CD4-positive, alpha-beta T cell treated with Interleukin-6 for 4 hours (primary cell): ENCODE results near the gene RMND5B.
"Not testable (repeated sequence)": the region's sequence is repeated elsewhere in the genome, so short reads cannot be mapped to it uniquely, and the experiment has no call there.

Source experiments
- DNase-seq: peaks from one replicate; pipeline ENCODE4 v3.0.0-alpha.2; 2020; ENCODE audit warnings: mixed read lengths

The RMND5B gene

DNA sequence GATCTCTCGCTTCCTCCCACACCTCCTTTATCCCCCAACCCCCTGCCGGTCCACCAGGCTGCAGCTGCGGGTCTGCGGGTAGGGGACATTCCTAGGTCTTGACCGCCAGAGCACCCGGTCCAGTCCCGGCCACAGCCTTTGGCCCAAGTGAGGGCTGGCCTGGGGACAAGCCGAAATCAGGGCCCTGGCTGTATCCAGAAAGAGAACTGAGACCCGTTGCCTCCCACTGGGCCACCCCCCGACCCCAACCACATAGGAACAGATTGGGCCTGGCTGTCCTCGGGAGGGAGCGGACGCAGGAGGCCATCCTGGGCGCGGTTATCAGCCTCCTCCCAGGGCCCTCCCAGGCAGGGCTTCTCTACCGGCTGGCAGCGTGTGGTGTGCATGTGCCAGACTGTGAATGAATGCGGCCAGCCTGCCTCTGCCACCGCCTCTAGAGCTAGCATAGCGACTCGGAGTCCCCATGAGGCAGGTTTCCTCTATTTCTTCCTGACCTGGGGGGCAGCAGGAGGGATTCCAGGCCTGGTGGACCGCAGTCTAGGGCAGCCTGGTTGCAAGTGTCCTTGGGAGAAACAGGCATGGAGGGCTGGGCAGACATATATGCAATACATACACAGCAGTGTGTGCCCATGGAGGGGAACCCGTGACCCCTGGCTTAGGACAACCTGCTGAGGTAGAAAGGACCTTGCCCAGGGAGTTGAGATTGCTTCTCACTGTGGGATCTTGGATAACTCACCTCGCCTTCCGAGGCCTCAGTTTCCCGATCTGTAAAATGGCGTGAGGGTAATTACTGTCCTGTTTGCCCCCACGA, 16.3 kb upstream of the RMND5B start:
- DNase-seq: peak; percentile 59

- DNase-seq: no peak
Observed at GRCh38 chr5:178115136-178115813, 15.5 kb upstream of the RMND5B start.

DNA sequence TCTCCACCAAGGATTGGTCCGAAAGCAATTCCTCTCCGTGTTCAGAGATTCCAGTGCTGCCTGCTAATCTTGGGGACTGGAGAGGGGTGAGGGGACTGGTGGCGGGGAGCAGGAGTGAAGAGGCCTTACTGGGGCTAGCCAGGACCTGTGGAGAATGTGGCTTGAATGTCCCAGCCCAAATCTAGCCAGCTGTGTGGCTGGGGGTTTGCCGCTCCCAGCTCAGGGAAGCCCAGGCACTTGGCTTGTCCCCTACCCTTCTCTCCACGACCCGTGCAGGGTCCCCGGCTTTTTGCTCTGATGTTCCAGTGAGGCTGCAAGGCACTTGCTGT, 15.0 kb upstream of the RMND5B start:
- DNase-seq: no peak

DNA sequence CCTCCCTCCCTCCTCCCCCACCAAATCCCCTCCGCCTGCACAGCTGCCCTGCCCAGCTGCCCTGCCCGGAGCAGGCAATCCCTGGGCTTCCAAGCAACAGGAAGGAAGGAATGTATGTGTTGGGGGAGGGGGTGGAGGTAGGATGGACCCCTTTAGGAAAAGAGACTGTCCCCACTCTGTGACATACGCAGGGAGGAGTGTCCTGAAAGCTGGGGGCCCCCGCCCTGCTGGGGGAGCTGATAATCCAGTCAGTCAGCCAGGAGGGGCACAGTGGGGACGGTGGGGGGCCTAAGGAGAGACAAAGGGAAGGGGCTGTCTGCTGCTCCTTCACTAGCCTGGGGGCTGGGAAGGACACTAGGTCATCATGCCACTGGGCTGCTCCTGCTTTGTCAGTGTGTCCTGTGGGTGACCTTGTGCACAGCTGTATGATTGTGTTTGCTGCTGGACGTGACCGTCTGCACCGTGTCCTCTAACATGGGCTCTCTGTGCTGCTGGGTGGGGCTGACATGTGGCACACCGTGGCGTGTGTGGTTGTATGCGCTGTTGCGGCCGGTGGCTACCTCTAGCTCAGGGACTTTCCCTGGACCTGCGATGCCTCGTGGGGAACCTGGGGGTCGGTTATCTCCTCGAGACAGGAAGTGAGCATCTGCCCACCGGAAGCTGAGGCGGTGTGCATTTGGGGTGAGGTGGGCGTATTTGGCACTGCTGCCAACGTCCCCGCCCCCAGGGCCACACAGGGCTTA, 14.5 kb upstream of the RMND5B start:
- peak; percentile 48 for DNase-seq

DNA sequence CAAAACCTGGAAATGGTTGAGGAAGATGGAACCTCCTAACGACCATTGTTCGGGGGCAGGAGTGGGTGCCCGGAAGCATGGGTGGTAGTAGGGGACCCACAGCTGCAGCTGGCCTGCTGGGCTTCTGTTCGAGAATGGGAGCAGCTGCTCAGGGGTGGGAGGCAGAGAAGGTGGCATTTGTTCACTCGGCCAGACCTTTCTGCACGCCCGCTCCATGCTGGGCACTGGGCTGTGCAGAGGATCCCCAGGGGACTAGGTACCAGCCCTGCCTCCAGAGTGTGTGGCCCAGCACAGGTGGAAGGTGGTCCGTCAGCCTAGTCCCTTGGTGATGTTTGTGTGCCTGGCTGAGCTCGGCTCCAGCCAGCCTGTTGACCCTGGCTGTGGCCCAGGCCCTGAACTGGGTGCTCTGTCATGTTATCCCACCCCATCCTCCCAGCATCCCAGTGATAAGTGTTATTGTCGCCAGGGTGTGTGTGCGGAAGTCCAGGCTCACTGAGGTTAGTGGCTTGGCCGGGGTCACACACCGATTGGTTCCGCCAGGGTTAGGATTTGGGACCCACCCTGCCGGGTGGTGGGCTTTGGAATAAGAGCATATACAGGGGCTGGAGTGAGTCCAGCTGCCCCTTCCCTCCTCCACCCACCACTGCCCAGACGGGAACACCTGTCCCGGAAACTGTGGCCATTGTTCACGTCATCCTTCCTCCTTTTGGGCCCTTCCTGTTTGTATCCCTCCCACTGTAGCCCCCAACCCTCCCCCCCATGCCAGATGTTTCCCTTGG, 12.7 kb upstream of the RMND5B start:
- DNase-seq: no peak

DNA sequence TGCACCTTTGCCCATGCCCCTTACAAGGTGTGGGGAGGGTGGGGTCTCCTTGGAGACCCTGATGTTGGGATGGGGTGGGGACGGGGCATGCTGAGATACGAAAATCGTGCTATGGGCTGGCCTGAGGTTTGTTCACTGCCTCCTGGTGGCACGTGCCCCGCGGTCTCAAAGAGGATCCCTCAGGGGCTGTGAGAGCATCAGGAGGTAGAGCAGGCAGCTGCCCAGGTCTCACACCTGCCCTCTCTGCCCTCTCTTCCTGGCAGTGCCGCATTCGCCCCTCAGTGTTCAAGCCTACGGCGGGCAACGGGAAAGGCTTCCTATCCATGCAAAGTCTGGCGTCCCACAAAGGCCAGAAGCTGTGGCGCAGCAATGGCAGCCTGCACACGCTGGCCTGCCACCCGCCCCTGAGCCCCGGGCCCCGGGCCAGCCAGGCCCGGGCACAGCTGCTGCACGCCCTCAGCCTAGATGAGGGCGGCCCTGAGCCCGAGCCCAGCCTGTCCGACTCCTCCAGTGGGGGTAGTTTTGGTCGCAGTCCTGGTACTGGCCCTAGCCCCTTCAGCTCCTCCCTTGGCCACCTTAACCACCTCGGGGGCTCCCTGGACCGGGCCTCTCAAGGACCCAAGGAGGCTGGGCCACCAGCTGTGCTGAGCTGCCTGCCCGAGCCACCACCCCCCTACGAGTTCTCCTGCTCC, 10.8 kb upstream of the RMND5B start:
- DNase-seq: no peak

- peak; percentile 94 for DNase-seq
Observed at GRCh38 chr5:178120607-178121357, 10.0 kb upstream of the RMND5B start.

DNA sequence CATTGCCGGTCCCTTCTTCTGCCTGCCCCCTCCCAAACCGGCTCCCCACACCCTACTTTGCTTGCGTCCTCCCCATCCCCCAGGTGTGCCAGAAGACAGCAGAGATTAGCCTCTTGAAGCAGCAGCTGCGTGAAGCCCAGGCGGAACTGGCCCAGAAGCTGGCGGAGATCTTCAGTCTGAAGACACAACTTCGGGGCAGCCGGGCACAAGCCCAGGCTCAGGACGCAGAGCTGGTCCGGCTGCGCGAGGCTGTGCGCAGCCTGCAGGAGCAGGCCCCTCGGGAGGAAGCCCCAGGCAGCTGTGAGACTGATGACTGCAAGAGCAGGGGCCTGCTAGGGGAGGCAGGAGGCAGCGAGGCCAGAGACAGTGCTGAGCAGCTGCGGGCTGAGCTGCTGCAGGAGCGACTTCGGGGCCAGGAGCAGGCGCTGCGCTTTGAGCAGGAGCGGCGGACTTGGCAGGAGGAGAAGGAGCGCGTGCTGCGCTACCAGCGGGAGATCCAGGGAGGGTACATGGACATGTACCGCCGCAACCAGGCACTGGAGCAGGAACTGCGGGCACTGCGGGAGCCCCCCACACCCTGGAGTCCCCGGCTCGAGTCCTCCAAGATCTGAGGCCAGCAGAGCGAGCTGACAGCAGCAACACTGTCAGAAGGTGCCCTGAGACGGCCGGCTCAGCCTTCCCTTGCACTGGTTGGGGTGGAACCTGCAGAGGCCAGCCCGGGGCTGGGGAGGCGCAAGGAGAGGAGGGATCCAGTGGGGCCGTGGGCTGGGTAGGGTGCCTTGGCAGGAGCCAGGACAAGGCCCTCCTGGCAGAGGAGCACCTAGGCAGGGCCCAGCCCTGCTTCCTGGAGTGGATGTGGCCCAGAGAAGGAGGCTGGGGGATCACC, 9.2 kb upstream of the RMND5B start:
- DNase-seq: no peak

- no peak for DNase-seq
Observed at GRCh38 chr5:178122346-178122745, 8.5 kb upstream of the RMND5B start.

GRCh38 chr5:178123094-178123965, 7.5 kb upstream of the RMND5B start:
- DNase-seq: no peak

- DNase-seq: no peak
Observed at GRCh38 chr5:178123966-178124925, 6.6 kb upstream of the RMND5B start.

DNA sequence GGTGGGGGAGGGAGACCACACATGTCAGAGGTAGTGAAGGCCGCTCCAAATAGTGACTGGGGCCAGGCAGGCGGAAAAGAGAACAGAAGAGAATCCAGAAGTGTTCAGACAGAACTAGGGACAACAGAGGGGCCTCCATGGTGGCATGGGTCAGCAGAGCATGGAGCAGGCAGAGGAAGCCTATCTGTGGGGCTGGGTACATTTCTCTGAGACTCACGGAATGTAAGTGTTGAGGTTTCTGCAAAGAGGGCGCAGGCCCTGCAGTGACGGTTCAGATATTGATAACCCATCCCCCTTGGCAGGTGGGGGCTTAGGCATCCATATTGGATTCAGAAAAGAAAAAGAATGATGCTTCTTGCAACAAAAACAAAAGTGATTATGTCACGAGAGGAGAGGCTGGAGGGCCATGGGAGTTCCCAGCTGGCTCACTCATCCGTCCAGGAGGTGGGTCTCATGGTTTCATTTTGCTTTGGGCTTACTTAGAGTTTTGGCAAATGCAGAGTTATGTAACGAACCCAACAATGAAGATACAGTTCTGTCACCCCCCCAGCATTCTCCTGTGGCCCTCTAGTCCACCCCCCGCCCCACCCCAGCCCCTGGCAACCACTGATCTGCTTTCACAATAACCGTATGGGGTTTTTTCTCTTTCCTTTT, 5.4 kb upstream of the RMND5B start:
- no peak for DNase-seq

GRCh38 chr5:178126556-178126955, 4.3 kb upstream of the RMND5B start:
- no peak for DNase-seq

DNA sequence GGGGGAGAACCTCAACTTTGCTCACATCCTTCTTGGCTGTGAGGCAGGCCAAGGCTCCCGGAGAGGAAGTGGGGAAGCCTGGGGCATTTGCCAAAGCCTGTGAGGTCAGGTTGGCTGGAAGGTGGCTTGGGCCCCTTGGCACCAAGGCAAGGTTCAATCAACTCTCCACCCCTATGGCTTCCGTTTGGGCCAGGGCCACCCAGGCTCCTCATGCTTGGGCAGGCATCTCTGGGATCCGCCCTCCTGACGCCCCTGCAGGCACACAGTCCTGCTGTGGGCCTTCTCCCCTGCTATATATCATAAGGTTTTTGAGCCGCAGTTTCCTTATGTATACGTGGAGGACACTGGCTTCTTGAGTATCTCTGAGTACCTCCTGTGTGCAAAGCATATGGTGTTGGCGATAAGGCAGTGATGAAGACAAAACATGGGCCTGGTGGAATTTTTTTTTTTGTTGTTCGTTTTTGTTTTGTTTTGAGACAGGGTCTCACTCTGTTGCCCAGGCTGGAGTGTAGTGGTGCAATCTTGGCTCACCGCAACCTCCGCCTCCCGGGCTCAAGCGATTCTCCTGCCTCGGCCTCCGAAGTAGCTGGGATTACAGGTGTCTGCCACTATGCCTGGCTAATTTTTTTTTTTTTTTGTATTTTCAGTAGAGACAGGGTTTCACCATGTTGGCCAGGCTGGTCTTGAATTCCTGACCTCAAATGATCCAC, 3.4 kb upstream of the RMND5B start:
- DNase-seq: not testable (repeated sequence)

DNA sequence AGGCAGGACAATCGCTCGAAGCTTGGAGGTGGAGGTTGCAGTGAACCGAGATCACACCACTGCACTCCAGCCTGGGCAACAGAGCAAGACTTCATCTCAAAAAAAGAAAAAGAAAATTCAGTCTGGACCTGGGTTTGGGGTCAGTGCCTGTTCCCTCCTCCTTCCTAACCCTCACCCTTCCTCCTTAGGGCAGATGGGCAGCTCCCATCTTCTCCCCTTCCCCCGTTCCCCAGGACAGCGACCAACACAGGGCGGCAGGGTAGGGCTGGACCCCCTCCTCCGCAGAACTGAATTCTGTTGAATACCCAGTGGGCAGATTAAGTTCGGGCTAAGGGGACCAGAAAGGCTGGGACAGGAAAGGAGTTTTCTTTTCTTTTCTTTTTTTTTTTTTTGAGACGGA, 1.5 kb upstream of the RMND5B start:
- no peak for DNase-seq

DNA sequence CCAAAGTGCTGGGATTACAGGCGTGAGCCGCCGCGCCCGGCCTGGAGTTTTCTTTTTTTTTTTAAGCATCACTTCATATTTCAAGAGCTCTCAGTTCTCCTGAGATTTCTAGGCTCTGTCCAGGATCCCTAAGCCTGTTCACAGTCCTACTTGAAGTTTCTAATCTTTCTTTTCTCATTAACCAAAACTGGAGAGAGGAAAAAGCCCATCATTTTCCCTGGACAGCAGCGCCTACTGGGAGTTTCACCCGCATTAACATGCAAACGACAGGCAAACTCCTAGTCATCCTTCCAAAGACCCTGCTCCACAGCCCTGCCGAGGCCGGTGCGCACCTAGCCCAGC, 609 bp upstream of the RMND5B start:
- DNase-seq: not testable (repeated sequence)

GRCh38 chr5:178131446-178131996, 707 bp downstream of the RMND5B start:
- no peak for DNase-seq
